A549 (cell line): ENCODE data around the gene F8. TPM values are rescaled to one million over a fixed set of nuclear protein-coding genes. Genes with fewer than 3 reads are reported as not detected.

ENCODE experiments used
- ATAC-seq, 2 experiments: fragments of 200-7000 bp in 1 of 2; fragments of >200 bp in 1 of 2; cut with Nextera tagmentation in 1 of 2; cut with Tn5 transposase in 1 of 2; 3 replicates each; pipeline versions ENCODE4 v1.8.0 to v1.9.1; 2018 to 2020; ENCODE audit warnings: mild to moderate bottlenecking in 1 of 2, moderate library complexity in 1 of 2
- CTCF ChIA-PET: fragments of 300-600 bp; sonication (Branson Sonifier 250); formaldehyde crosslinking; extraction: SDS; loops from one replicate; lab custom pipeline; 2021; ENCODE audit warnings: antibody characterized with exemption, inconsistent platforms; lab: Yijun Ruan, JAX
- POLR2A ChIA-PET: fragments of 350-600 bp; formaldehyde crosslinking; extraction: SDS; loops from one replicate; lab custom pipeline; 2021; ENCODE audit warnings: antibody characterized with exemption, inconsistent platforms; lab: Yijun Ruan, JAX
- DNase-seq, 2 experiments: peaks; one replicate each; pipeline versions ENCODE4 v3.0.0 to v3.0.0-alpha.2; 2011 to 2016; ENCODE audit warnings: low read depth in 1 of 2, low spot score in 1 of 2
- FAIRE-seq: peaks from 2 replicates; lab custom pipeline; 2011; peaks lifted over from hg19 to GRCh38; lab: Jason Lieb, UNC
- H3K27ac ChIP-seq, 2 experiments: fragments of >200 bp; sonication (Bioruptor Twin); formaldehyde crosslinking; 3 replicates each; pipeline ENCODE4 v1.5.1; 2016 to 2017
- H3K4me1 ChIP-seq: fragments of >200 bp; sonication (Bioruptor Twin); formaldehyde crosslinking; 3 replicates; pipeline ENCODE4 v1.6.1; 2016
- H3K4me2 ChIP-seq: fragments of >200 bp; sonication (Bioruptor Twin); formaldehyde crosslinking; 3 replicates; pipeline ENCODE4 v1.6.1; 2016
- H3K4me3 ChIP-seq: fragments of >200 bp; sonication (Bioruptor Twin); formaldehyde crosslinking; 3 replicates; pipeline ENCODE4 v1.5.1; 2016
- H3K9me3 ChIP-seq: fragments of >200 bp; sonication (Bioruptor Twin); formaldehyde crosslinking; 3 replicates; pipeline ENCODE4 v1.6.1; 2016
- BHLHE40 ChIP-seq: IDR thresholded peaks from 2 replicates; pipeline ENCODE4 v1.6.1; 2012; ENCODE audit warnings: low read depth, low read length, inconsistent platforms
- CEBPB ChIP-seq, 2 experiments: fragments of >200 bp in 1 of 2; sonication (Bioruptor Twin) in 1 of 2; formaldehyde crosslinking in 1 of 2; IDR thresholded peaks; 2 replicates each; pipeline ENCODE4 v1.6.1; 2012 to 2016
- CHD2 ChIP-seq: fragments of 150-350 bp; IDR thresholded peaks from 2 replicates; pipeline ENCODE4 v1.6.1; 2014; ENCODE audit warnings: low read length; ENCODE audit not compliant: partially characterized antibody
- EHF ChIP-seq: fragments of 250-450 bp; sonication (Bioruptor Pico); IDR thresholded peaks from 2 replicates; pipeline ENCODE4 v1.5.0; 2020; ENCODE audit warnings: mild to moderate bottlenecking
- EP300 ChIP-seq, 2 experiments: fragments of >200 bp; sonication (Bioruptor Twin); formaldehyde crosslinking; IDR thresholded peaks; 2 replicates in 1 of 2; 3 replicates in 1 of 2; pipeline ENCODE4 v1.6.1; 2016 to 2017
- FOXS1 ChIP-seq: fragments of 250-450 bp; sonication (Bioruptor Pico); IDR thresholded peaks from 2 replicates; pipeline ENCODE4 v1.5.0; 2020; ENCODE audit warnings: mild to moderate bottlenecking, moderate library complexity
- GATA3 ChIP-seq: IDR thresholded peaks from 2 replicates; pipeline ENCODE4 v1.6.1; 2012; ENCODE audit warnings: borderline replicate concordance
- HDAC2 ChIP-seq: fragments of 200-600 bp; sonication (generic); IDR thresholded peaks from 2 replicates; pipeline ENCODE4 v1.6.1; 2016
- HEYL ChIP-seq: fragments of 250-450 bp; sonication (Bioruptor Pico); IDR thresholded peaks from 2 replicates; pipeline ENCODE4 v1.8.0; 2021; ENCODE audit warnings: mild to moderate bottlenecking, moderate library complexity
- HOXA7 ChIP-seq: fragments of 250-450 bp; sonication (Bioruptor Pico); IDR thresholded peaks from 2 replicates; pipeline ENCODE4 v1.5.0; 2020; ENCODE audit warnings: mild to moderate bottlenecking, moderate library complexity
- JUN ChIP-seq, 2 experiments: fragments of >200 bp; sonication (Bioruptor Twin); formaldehyde crosslinking; IDR thresholded peaks; 2 replicates in 1 of 2; 3 replicates in 1 of 2; pipeline ENCODE4 v1.6.1; 2016 to 2017
- JUNB ChIP-seq: fragments of >200 bp; sonication (Bioruptor Twin); formaldehyde crosslinking; IDR thresholded peaks from 2 replicates; pipeline ENCODE4 v1.6.1; 2016
- KDM1A ChIP-seq: fragments of 200-600 bp; sonication (generic); IDR thresholded peaks from 2 replicates; pipeline ENCODE4 v1.6.1; 2016; ENCODE audit warnings: low read depth, mild to moderate bottlenecking
- KDM5A ChIP-seq: fragments of 200-600 bp; sonication (generic); IDR thresholded peaks from 2 replicates; pipeline ENCODE4 v1.6.1; 2016; ENCODE audit warnings: antibody characterized with exemption, mild to moderate bottlenecking
- MAFK ChIP-seq: fragments of 450-650 bp; IDR thresholded peaks from 2 replicates; pipeline ENCODE4 v1.6.1; 2014; ENCODE audit not compliant: partially characterized antibody
- PHF8 ChIP-seq: fragments of 200-600 bp; sonication (generic); IDR thresholded peaks from 2 replicates; pipeline ENCODE4 v1.6.1; 2016; ENCODE audit warnings: low read depth, mild to moderate bottlenecking, antibody characterized with exemption, moderate library complexity, borderline replicate concordance
- POLR2A ChIP-seq: IDR thresholded peaks from 2 replicates; pipeline ENCODE4 v1.6.1; 2012; ENCODE audit warnings: mild to moderate bottlenecking, low read length
- POLR2AphosphoS2 ChIP-seq: conservative IDR thresholded peaks from 2 replicates; pipeline ENCODE4 v1.6.1; 2012; ENCODE audit warnings: low read length, improper control_type of control experiment, inconsistent platforms
- RFX5 ChIP-seq: fragments of 450-650 bp; IDR thresholded peaks from 2 replicates; pipeline ENCODE4 v1.7.1; 2014; ENCODE audit warnings: antibody characterized with exemption, mild to moderate bottlenecking, moderate library complexity
- SMC3 ChIP-seq: fragments of >200 bp; sonication (Bioruptor Twin); formaldehyde crosslinking; IDR thresholded peaks from 3 replicates; pipeline ENCODE4 v1.6.1; 2018; ENCODE audit warnings: inconsistent platforms
- SREBF2 ChIP-seq: fragments of 450-650 bp; IDR thresholded peaks from 2 replicates; pipeline ENCODE4 v1.6.1; 2014; ENCODE audit warnings: mild to moderate bottlenecking, moderate library complexity
- TFCP2L1 ChIP-seq: fragments of 250-450 bp; sonication (Bioruptor Pico); IDR thresholded peaks from 2 replicates; pipeline ENCODE4 v1.5.0; 2021; ENCODE audit warnings: mild to moderate bottlenecking
- ZFP36 ChIP-seq: fragments of 450-650 bp; IDR thresholded peaks from 2 replicates; pipeline ENCODE4 v1.6.1; 2014; ENCODE audit warnings: borderline replicate concordance; ENCODE audit not compliant: partially characterized antibody
- ZSCAN20 ChIP-seq: fragments of 250-450 bp; sonication (Bioruptor Pico); IDR thresholded peaks from 2 replicates; pipeline ENCODE4 v1.8.0; 2022; ENCODE audit warnings: mild to moderate bottlenecking, moderate library complexity
- WGBS: methylation state at CpG from one replicate; pipeline ENCODE4 v1.1.6; 2017; ENCODE audit errors: missing lambda C conversion rate; 5-methylcytosine and 5-hydroxymethylcytosine counted together
- polyA plus RNA-seq, 4 experiments: library from polyadenylated mRNA; depleted of rRNA in 3 of 4; stranded (reverse); fragments of >200 nt; fragmentation: RNase III in 1 of 4; extraction: RNeasy Plus Mini Kit Qiagen cat#74134 plus additional on column Dnase treatment in 1 of 4; gene quantifications; 2 replicates in 3 of 4; 3 replicates in 1 of 4; pipeline ENCODE4 v1.2.3, GENCODE V29; 2011 to 2017
- TF ChIP-seq, protein P1 (sequence below): IDR thresholded peaks from 2 replicates; pipeline ENCODE4 v1.6.1; 2012
- TF ChIP-seq, protein P2 (sequence below): fragments of 250-450 bp; sonication (Bioruptor Pico); IDR thresholded peaks from 2 replicates; pipeline ENCODE4 v1.5.0; 2021; ENCODE audit warnings: mild to moderate bottlenecking, moderate library complexity, borderline replicate concordance
- TF ChIP-seq, protein P3 (sequence below): fragments of >200 bp; sonication (Bioruptor Twin); formaldehyde crosslinking; IDR thresholded peaks from 3 replicates; pipeline ENCODE4 v1.6.1; 2016

The F8 gene
- polyA plus RNA-seq, 2 of the 4 experiments (the other 2 are of a cell fraction) = 4.3 to 6.9 TPM

DNA sequence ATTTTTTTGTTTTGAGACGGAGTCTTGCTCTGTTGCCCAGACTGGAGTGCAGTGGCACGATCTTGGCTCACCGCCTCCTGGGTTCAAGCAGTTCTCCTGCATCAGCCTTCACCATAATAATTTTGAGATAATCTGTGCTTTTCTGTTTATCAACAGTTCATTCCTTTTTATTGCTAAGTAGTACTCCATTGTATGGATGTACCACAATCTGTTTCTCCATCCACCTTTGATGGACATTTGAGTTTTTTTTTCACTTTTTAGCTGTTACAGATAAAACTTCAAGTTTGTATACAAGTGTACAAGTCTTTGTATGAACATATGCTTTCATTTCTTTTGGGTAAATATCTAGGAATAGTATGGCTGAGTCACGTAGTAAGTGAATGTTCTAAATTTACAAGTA lies 13.2 kb upstream of the F8 start:
- FAIRE-seq = no peak
- POLR2A ChIA-PET = no interaction called here

DNA sequence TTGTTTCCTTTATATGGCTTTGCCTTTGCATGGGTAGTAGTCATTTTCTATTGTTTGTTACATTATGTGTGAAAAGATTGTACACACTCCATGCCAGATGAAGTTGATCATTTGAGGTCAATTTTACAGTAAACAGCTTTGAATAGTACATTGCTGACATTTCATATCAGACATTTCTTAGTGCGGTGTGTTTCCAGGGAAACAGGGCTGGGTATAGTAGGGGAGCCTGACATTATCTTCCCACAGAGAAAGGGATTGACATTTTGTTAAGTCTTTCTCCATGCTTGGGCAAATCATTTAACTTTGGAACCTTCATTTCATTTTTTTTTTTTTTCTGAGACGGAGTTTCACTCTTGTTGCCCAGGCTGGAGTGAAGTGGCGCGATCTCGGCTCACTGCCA lies 9.1 kb upstream of the F8 start:
- peaks cover 14% of the 10 kb centered on the region for H3K4me1 ChIP-seq
- ChIA-PET CTCF (no interaction called here), POLR2A (no interaction called here)
- no peak for TF ChIP-seq EHF
- no peak for TF ChIP-seq PHF8
- no peak for TF ChIP-seq SMC3
- TF ChIP-seq ZSCAN20 (CRISPR knock-in tag) = no peak
- TF ChIP-seq, protein P1, sequence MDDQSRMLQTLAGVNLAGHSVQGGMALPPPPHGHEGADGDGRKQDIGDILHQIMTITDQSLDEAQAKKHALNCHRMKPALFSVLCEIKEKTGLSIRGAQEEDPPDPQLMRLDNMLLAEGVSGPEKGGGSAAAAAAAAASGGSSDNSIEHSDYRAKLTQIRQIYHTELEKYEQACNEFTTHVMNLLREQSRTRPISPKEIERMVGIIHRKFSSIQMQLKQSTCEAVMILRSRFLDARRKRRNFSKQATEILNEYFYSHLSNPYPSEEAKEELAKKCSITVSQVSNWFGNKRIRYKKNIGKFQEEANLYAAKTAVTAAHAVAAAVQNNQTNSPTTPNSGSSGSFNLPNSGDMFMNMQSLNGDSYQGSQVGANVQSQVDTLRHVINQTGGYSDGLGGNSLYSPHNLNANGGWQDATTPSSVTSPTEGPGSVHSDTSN = no peak
- TF ChIP-seq, protein P2, sequence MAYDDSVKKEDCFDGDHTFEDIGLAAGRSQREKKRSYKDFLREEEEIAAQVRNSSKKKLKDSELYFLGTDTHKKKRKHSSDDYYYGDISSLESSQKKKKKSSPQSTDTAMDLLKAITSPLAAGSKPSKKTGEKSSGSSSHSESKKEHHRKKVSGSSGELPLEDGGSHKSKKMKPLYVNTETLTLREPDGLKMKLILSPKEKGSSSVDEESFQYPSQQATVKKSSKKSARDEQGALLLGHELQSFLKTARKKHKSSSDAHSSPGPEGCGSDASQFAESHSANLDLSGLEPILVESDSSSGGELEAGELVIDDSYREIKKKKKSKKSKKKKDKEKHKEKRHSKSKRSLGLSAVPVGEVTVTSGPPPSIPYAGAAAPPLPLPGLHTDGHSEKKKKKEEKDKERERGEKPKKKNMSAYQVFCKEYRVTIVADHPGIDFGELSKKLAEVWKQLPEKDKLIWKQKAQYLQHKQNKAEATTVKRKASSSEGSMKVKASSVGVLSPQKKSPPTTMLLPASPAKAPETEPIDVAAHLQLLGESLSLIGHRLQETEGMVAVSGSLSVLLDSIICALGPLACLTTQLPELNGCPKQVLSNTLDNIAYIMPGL (CRISPR knock-in tag) = no peak
- no peak for TF ChIP-seq KDM5A
- DNase-seq (no peak), FAIRE-seq (no peak), ATAC-seq (no peak)
- H3K27ac ChIP-seq = no peak overlapping the region
- H3K9me3 ChIP-seq = peaks cover 8% of the 10 kb centered on the region
- 93% methylated on average over 5 of the region's 5 CpGs for WGBS
- H3K4me2 ChIP-seq = no peak overlapping the region
- no peak overlapping the region for H3K4me3 ChIP-seq

More for the DNA sequence above, 13.2 kb upstream of the F8 start:
- CTCF ChIA-PET = no interaction called here
- Histone ChIP-seq H3K4me2 (no peak overlapping the region), H3K27ac (no peak overlapping the region), H3K4me1 (no peaks in the 10 kb centered on the region), H3K4me3 (no peak overlapping the region), H3K9me3 (peaks cover 8% of the 10 kb centered on the region)
- ATAC-seq (no peak), DNase-seq (no peak)
- WGBS = 93% methylated on average over 4 of the region's 4 CpGs
- TF ChIP-seq HOXA7 = no peak
- TF ChIP-seq KDM1A = peak; percentile 80
- TF ChIP-seq CEBPB (IDR thresholded peaks at IDR 0.05) = no peak
- peak; percentile 69; the same call in 1 of the 2 replicates for TF ChIP-seq HDAC2

DNA sequence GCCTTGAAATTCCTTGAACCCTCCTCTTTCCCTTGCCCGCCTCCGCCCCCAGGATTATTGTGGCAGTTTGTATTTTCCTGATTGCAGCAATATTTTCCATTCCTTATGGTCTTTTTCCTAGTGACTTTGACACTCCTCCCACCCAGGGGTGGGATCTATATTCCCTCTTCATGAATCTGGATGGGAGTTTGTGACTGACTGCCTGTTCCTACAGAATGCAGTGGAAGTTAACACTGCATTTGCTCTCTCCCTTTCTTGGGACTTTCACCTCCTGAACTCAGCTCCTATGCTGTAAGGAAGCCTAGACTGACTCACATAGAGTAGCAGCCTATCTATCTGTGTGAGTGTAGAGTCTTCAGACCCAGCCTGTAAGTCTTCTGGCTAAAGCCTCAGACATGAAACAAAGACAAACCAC lies 6.4 kb upstream of the F8 start:
- CTCF ChIA-PET = interaction anchor here (1.5 kb wide), 1 partner anchor 12 kb away, joined by 3 read pairs; no protein-coding TSS in a partner anchor

DNA sequence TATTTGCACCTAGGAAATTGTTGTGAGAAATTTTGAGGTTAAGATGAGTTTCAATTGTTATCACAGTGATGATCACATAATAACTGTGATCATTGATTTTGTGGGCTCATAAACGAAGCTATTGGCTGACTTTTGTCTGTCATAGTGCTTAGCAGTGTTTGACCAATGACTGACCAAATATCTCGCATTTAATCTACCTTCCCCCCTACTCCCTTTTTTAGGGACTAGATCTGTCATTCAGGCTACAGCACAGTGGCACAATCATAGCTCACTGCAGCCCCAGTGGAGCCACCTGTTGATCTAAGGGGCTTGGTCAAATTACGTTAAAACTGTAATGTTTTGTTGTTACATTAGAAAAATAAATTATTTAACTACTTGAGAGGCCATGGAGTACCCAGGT lies 5.6 kb upstream of the F8 start:
- DNase-seq (peak in 1 of 2 experiments; percentile 6), ATAC-seq (no peak), FAIRE-seq (no peak)
- peaks cover 27% of the 10 kb centered on the region for H3K4me1 ChIP-seq
- peak overlapping the region; percentile 89 to 98 for H3K27ac ChIP-seq
- no peak for TF ChIP-seq FOXS1
- TF ChIP-seq JUN (IDR thresholded peaks at IDR 0.05) = no peak
- TF ChIP-seq SREBF2 = no peak
- no peak for TF ChIP-seq MAFK
- no peak for TF ChIP-seq TFCP2L1 (CRISPR knock-in tag)
- no peak for TF ChIP-seq GATA3
- TF ChIP-seq BHLHE40 = no peak
- no peak for TF ChIP-seq PHF8
- TF ChIP-seq JUNB = no peak
- TF ChIP-seq, protein P3, sequence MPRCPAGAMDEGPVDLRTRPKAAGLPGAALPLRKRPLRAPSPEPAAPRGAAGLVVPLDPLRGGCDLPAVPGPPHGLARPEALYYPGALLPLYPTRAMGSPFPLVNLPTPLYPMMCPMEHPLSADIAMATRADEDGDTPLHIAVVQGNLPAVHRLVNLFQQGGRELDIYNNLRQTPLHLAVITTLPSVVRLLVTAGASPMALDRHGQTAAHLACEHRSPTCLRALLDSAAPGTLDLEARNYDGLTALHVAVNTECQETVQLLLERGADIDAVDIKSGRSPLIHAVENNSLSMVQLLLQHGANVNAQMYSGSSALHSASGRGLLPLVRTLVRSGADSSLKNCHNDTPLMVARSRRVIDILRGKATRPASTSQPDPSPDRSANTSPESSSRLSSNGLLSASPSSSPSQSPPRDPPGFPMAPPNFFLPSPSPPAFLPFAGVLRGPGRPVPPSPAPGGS = no peak
- no peak for TF ChIP-seq POLR2A
- TF ChIP-seq HEYL = no peak
- no peak for TF ChIP-seq KDM5A
- no peak for TF ChIP-seq EP300 (IDR thresholded peaks at IDR 0.05)
- no peak for TF ChIP-seq ZFP36
- TF ChIP-seq RFX5 = no peak
- TF ChIP-seq POLR2AphosphoS2 = no peak
- H3K9me3 ChIP-seq = no peaks in the 10 kb centered on the region
- POLR2A ChIA-PET = no interaction called here
- H3K4me2 ChIP-seq = peak overlapping the region; percentile 87
- CTCF ChIA-PET = interaction anchor here (1.3 to 1.5 kb wide), 2 partner anchors 11 to 48 kb away, joined by 3 read pairs; no protein-coding TSS in a partner anchor
- 6% methylated on average over 3 of the region's 3 CpGs for WGBS
- peak overlapping the region; percentile 62 for H3K4me3 ChIP-seq

More for the DNA sequence above, 6.4 kb upstream of the F8 start:
- POLR2A ChIA-PET = no interaction called here
- H3K9me3 ChIP-seq = no peaks in the 10 kb centered on the region
- WGBS = 89% methylated on average over 2 of the region's 2 CpGs
- ATAC-seq (no peak), DNase-seq (peak in 1 of 2 experiments; percentile 17), FAIRE-seq (peak; percentile 76)
- peak overlapping the region; percentile 87 for H3K4me2 ChIP-seq
- no peak for TF ChIP-seq CHD2
- no peak for TF ChIP-seq POLR2AphosphoS2
- peak overlapping the region; percentile 70 to 89; a peak in 5 of 6 replicates for H3K27ac ChIP-seq
- H3K4me3 ChIP-seq = no peak overlapping the region
- H3K4me1 ChIP-seq = peaks cover 27% of the 10 kb centered on the region
